Right lobe of liver (tissue), 4 donors: ENCODE measurements around the gene FRAT2.

ENCODE experiments used
- POLR2A ChIP-seq: fragments of 450-650 bp; IDR thresholded peaks from one replicate; pipeline ENCODE4 v1.6.1; 2017; ENCODE audit warnings: antibody characterized with exemption, mild to moderate bottlenecking
- TF ChIP-seq, protein P1 (sequence below), 4 donors: fragments of 200-600 bp in 3 of 4; fragments of 450-650 bp in 1 of 4; IDR thresholded peaks; one replicate each; pipeline versions ENCODE4 v1.5.1 to v1.8.0; 2016 to 2022; ENCODE audit warnings: antibody characterized with exemption in 4 of 4, mild to moderate bottlenecking in 2 of 4
- donor health status: DM: no; HTN: no; CAD: no.
- donor health status: DM: no; HTN: no; CAD: no.
- donor health status: DM: no; HTN: yes; CAD: no.

DNA sequence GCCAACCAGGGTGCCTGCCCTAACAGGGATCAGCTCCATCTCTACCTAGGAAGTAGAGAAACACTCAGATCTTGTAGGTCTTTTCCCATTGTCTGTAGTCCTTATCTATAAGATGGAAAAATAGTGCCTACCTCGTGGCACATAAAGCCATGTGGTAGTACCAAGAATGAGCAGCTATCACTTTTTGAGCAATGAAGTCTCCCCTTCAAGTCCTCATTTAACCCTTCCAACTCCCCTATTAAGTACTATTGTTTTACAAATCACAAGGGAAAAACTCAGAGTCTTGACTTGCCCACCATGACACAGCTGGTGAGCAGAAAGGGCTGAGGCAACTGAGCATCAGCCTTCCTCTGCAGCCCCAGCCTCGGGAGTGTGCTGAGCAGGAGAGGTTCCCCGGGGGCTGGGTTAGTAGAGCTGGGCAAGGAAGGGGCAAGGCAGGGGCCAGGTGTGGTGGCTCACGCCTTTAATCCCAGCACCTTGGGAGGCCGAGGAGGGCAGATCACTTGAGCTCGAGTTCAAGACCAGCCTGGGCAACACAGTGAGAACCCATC is 3.3 kb downstream of the FRAT2 start:
- TF ChIP-seq, protein P1, sequence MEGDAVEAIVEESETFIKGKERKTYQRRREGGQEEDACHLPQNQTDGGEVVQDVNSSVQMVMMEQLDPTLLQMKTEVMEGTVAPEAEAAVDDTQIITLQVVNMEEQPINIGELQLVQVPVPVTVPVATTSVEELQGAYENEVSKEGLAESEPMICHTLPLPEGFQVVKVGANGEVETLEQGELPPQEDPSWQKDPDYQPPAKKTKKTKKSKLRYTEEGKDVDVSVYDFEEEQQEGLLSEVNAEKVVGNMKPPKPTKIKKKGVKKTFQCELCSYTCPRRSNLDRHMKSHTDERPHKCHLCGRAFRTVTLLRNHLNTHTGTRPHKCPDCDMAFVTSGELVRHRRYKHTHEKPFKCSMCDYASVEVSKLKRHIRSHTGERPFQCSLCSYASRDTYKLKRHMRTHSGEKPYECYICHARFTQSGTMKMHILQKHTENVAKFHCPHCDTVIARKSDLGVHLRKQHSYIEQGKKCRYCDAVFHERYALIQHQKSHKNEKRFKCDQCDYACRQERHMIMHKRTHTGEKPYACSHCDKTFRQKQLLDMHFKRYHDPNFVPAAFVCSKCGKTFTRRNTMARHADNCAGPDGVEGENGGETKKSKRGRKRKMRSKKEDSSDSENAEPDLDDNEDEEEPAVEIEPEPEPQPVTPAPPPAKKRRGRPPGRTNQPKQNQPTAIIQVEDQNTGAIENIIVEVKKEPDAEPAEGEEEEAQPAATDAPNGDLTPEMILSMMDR (IDR thresholded peaks at IDR 0.05): no peak
- no peak for TF ChIP-seq POLR2A
